ENCODE data around the gene ZNF488.

Gene ZNF488

GRCh38 chr10:47359626-47360418 lies 24.3 kb downstream of the ZNF488 start:
- no peak overlapping the region for H3K27ac ChIP-seq
- H3K27me3 ChIP-seq: no peaks in the 10 kb centered on the region
- no peaks in the 10 kb centered on the region for H3K36me3 ChIP-seq
- no peak for TF ChIP-seq Cebpa-rat (IDR thresholded peaks at IDR 0.05)
- H3K4me3 ChIP-seq: no peak overlapping the region
- no peak overlapping the region for H3K9ac ChIP-seq
- no peak overlapping the region for H3K4me2 ChIP-seq
- peaks cover 8% of the 10 kb centered on the region for H3K4me1 ChIP-seq
- no peaks in the 10 kb centered on the region for H3K9me3 ChIP-seq
- H4K20me1 ChIP-seq: no peaks in the 10 kb centered on the region

- no peak overlapping the region for H3K9ac ChIP-seq
- TF ChIP-seq Cebpa-rat (IDR thresholded peaks at IDR 0.05): no peak
- no peak overlapping the region for H3K27ac ChIP-seq
- H4K20me1 ChIP-seq: no peaks in the 10 kb centered on the region
- H3K4me2 ChIP-seq: no peak overlapping the region
- no peak overlapping the region for H3K4me3 ChIP-seq
- H3K4me1 ChIP-seq: peaks cover 8% of the 10 kb centered on the region
- H3K36me3 ChIP-seq: no peaks in the 10 kb centered on the region
- no peaks in the 10 kb centered on the region for H3K27me3 ChIP-seq
- no peaks in the 10 kb centered on the region for H3K9me3 ChIP-seq
Measured at GRCh38 chr10:47359101-47359500, 25.0 kb downstream of the ZNF488 start.

GRCh38 chr10:47358457-47358856 lies 25.6 kb downstream of the ZNF488 start:
- Histone ChIP-seq H3K4me3 (no peak overlapping the region), H4K20me1 (no peaks in the 10 kb centered on the region), H3K9me3 (no peaks in the 10 kb centered on the region), H3K4me2 (no peak overlapping the region), H3K9ac (no peak overlapping the region), H3K27ac (no peak overlapping the region), H3K27me3 (no peaks in the 10 kb centered on the region), H3K36me3 (no peaks in the 10 kb centered on the region), H3K4me1 (peaks cover 8% of the 10 kb centered on the region)
- TF ChIP-seq Cebpa-rat (IDR thresholded peaks at IDR 0.05): no peak

GRCh38 chr10:47357911-47358310 lies 26.2 kb downstream of the ZNF488 start:
- Histone ChIP-seq H3K4me3 (no peak overlapping the region), H3K9me3 (no peaks in the 10 kb centered on the region), H3K27me3 (no peaks in the 10 kb centered on the region), H3K4me2 (no peak overlapping the region), H3K36me3 (no peaks in the 10 kb centered on the region), H3K27ac (no peak overlapping the region), H3K9ac (no peak overlapping the region), H3K4me1 (peaks cover 8% of the 10 kb centered on the region), H4K20me1 (no peaks in the 10 kb centered on the region)
- no peak for TF ChIP-seq Cebpa-rat (IDR thresholded peaks at IDR 0.05)

- H3K4me2 ChIP-seq: no peak overlapping the region
- peaks cover 8% of the 10 kb centered on the region for H3K4me1 ChIP-seq
- H3K27ac ChIP-seq: no peak overlapping the region
- no peak overlapping the region for H3K9ac ChIP-seq
- no peaks in the 10 kb centered on the region for H3K36me3 ChIP-seq
- no peaks in the 10 kb centered on the region for H3K27me3 ChIP-seq
- H4K20me1 ChIP-seq: no peaks in the 10 kb centered on the region
- no peak for TF ChIP-seq Cebpa-rat (IDR thresholded peaks at IDR 0.05)
- H3K9me3 ChIP-seq: no peaks in the 10 kb centered on the region
- H3K4me3 ChIP-seq: no peak overlapping the region
Measured at GRCh38 chr10:47357131-47357582, 26.9 kb downstream of the ZNF488 start.

- H3K9ac ChIP-seq: no peak overlapping the region
- no peak overlapping the region for H3K4me2 ChIP-seq
- peaks cover 8% of the 10 kb centered on the region for H3K4me1 ChIP-seq
- no peaks in the 10 kb centered on the region for H3K27me3 ChIP-seq
- no peak for TF ChIP-seq Cebpa-rat (IDR thresholded peaks at IDR 0.05)
- no peaks in the 10 kb centered on the region for H4K20me1 ChIP-seq
- no peak overlapping the region for H3K4me3 ChIP-seq
- H3K36me3 ChIP-seq: no peaks in the 10 kb centered on the region
- H3K27ac ChIP-seq: no peak overlapping the region
- H3K9me3 ChIP-seq: no peaks in the 10 kb centered on the region
Measured at GRCh38 chr10:47356708-47357107, 27.4 kb downstream of the ZNF488 start.

GRCh38 chr10:47354900-47355299 lies 29.2 kb downstream of the ZNF488 start:
- Histone ChIP-seq H3K27me3 (no peaks in the 10 kb centered on the region), H3K36me3 (no peaks in the 10 kb centered on the region), H3K4me2 (no peak overlapping the region), H3K4me1 (no peaks in the 10 kb centered on the region), H3K27ac (no peak overlapping the region), H4K20me1 (no peaks in the 10 kb centered on the region), H3K9me3 (no peaks in the 10 kb centered on the region), H3K9ac (no peak overlapping the region), H3K4me3 (no peak overlapping the region)
- TF ChIP-seq Cebpa-rat (IDR thresholded peaks at IDR 0.05): no peak

- Histone ChIP-seq H4K20me1 (no peaks in the 10 kb centered on the region), H3K4me3 (no peak overlapping the region), H3K9me3 (no peaks in the 10 kb centered on the region), H3K9ac (no peak overlapping the region), H3K27ac (no peak overlapping the region), H3K4me1 (no peaks in the 10 kb centered on the region), H3K27me3 (no peaks in the 10 kb centered on the region), H3K4me2 (no peak overlapping the region), H3K36me3 (no peaks in the 10 kb centered on the region)
- no peak for TF ChIP-seq Cebpa-rat (IDR thresholded peaks at IDR 0.05)
Measured at GRCh38 chr10:47354165-47354564, 29.9 kb downstream of the ZNF488 start.

GRCh38 chr10:47353351-47353750 lies 30.7 kb downstream of the ZNF488 start:
- no peaks in the 10 kb centered on the region for H4K20me1 ChIP-seq
- no peak overlapping the region for H3K27ac ChIP-seq
- no peaks in the 10 kb centered on the region for H3K9me3 ChIP-seq
- no peak for TF ChIP-seq Cebpa-rat (IDR thresholded peaks at IDR 0.05)
- no peaks in the 10 kb centered on the region for H3K36me3 ChIP-seq
- H3K4me3 ChIP-seq: no peak overlapping the region
- H3K27me3 ChIP-seq: no peaks in the 10 kb centered on the region
- no peak overlapping the region for H3K9ac ChIP-seq
- no peak overlapping the region for H3K4me2 ChIP-seq
- H3K4me1 ChIP-seq: no peaks in the 10 kb centered on the region

GRCh38 chr10:47351899-47352815 lies 31.9 kb downstream of the ZNF488 start:
- Histone ChIP-seq H3K4me2 (no peak overlapping the region), H3K36me3 (no peaks in the 10 kb centered on the region), H3K27me3 (no peaks in the 10 kb centered on the region)

More at GRCh38 chr10:47351899-47352815, 31.9 kb downstream of the ZNF488 start:
- Histone ChIP-seq H4K20me1 (no peaks in the 10 kb centered on the region), H3K9ac (no peak overlapping the region), H3K27ac (no peak overlapping the region), H3K4me1 (no peaks in the 10 kb centered on the region), H3K9me3 (no peaks in the 10 kb centered on the region), H3K4me3 (no peak overlapping the region)
- no peak for TF ChIP-seq Cebpa-rat (IDR thresholded peaks at IDR 0.05)

Measured in BLaER1 (cell line).